ENCODE results near the gene DHX57.
"Not testable (repeated sequence)": the region's sequence is repeated elsewhere in the genome, so short reads cannot be mapped to it uniquely, and the experiment has no call there.

The DHX57 gene

GRCh38 chr2:38866773-38867443 lies 8.8 kb downstream of the DHX57 start:
- DNase-seq: no peak

DNA sequence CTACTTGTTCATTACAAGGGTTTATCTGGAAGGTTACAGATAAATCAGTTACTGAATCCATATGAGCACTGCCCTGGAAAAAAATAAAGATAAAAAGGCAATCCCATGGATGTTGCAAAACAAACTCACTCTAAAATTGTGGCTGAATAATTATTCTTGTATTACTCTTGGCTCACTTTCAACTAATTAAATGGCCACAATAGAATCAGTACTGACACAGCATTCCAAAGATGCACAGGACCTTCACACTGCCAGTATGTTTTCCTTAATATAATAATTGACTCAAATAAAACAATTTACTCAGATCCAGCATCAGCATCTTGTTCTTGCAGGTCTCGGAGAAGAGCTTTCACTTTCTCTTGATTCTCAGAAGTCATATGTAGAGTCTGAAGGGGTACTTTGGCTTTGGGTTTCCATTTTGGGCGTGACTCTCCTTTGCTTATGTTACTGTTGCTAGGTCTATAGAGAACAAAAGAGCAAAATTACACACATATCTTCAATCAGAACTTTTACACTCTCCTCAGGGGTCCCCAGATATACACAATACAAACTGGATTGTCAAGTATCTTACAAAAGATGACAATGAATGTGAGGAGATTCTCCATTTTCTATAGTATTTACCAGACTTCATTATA lies 12.6 kb downstream of the DHX57 start:
- no peak for DNase-seq

DNA sequence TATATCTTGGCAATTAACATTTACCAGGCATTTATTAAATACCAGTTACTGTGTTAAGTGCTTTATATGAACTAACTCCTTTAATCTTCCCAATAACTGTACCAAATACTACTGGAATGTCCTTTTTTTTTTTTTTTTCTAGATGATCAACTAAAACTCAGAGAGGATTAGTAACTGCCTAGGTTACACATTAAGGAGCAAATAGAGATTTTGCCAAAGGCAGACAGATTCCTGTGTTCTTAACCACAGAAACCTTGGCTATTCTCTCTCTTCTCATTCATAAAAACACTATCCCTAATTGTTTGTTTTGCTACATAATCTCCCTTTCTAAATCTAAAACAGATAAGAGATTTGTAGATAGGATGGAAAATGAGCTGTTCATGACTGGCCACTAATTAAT lies 13.3 kb downstream of the DHX57 start:
- no peak for DNase-seq

DNA sequence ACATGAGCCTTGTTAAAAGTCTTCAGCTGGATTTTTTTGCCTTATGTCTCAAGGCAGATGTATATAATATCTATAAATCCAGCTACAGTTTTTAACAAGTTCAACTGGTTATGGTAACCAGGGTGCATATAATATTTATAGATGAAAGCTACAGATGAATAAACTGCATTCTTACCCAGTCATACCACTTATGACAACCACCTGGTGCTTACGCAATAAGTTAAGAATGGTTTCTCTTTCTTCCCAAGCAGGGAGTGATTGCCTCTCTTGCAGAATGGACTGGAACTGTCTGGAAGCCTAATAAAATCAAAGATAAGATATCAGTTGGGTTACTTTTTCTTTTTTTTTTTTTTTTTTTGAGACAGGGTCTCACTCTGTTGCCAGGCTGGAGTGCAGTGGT lies 19.6 kb downstream of the DHX57 start:
- no peak for DNase-seq

DNA sequence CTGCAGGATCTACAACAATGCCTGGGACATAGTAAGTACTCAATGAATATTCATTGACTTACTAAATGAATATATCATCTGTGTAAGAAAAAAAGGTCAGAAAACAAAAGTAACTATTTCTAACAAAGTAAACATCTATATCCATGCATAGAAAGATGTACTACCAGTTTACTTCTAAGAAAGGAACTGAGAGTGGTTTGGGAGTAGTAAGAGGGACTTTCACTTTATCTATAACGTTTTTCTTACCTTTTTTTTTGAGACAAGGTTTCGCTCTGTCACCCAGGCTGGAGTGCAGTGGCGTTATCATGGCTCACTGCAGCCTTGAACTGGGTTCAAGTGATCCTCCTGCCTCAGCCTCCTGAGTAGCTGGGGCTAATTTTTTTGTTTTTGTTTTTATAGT lies 25.7 kb downstream of the DHX57 start:
- DNase-seq: no peak

GRCh38 chr2:38836791-38837190 lies 38.9 kb downstream of the DHX57 start:
- DNase-seq: no peak

GRCh38 chr2:38835990-38836389 lies 39.7 kb downstream of the DHX57 start:
- no peak for DNase-seq

DNA sequence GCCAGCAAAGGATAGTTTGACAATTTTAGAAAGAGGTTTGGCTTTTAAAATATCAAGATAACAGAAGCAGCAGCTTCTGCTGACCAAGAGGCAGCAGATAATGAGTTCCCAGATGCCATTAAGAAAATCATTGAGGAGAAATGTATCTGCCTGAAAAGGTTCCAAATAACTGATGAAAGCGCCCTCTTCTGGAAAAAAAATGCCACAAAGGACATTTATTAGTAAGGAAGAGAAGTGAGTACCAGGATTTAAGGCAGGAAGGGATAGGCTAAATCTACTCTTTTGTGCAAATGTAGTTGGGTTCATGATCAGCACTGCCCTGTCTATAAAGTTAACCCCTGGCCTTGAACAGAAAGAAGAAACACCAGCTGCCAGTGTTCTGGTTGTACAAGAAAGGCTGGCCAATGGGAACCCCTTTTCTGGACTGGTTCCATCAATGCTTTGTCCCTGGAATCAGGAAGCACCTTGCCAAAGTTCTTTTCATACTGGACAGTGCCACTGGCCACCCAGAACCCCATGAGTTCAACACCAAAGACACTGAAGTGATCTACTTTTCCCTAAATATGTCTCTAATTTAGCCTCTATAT lies 40.6 kb downstream of the DHX57 start:
- DNase-seq: no peak

GRCh38 chr2:38830526-38831159 lies 45.1 kb downstream of the DHX57 start:
- no peak for DNase-seq

DNA sequence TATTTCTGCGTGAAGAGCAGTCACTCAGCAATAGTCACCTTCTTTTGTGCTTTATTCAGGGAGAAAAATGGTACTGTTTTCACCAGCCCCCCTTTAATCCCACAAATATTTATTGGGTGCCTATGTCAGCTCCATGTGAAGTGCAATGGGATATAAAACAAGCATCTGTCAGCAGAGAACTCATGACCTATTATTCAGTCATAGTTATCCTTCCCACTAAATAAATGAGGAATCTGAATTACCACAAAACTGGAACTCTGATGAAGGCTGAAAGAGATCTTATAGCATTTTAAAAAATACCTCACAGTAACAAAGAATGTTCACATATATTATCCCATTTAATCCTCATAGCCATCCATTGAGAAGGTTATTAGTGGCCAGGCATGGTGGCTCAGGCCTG lies 45.8 kb downstream of the DHX57 start:
- no peak for DNase-seq

GRCh38 chr2:38828460-38828859 lies 47.3 kb downstream of the DHX57 start:
- no peak for DNase-seq

- DNase-seq: not testable (repeated sequence)
Measured at GRCh38 chr2:38827539-38828145, 48.1 kb downstream of the DHX57 start.

- no peak for DNase-seq
Measured at GRCh38 chr2:38825956-38826355, 49.8 kb downstream of the DHX57 start.

- no peak for DNase-seq
Measured at GRCh38 chr2:38824906-38825305, 50.8 kb downstream of the DHX57 start.

DNA sequence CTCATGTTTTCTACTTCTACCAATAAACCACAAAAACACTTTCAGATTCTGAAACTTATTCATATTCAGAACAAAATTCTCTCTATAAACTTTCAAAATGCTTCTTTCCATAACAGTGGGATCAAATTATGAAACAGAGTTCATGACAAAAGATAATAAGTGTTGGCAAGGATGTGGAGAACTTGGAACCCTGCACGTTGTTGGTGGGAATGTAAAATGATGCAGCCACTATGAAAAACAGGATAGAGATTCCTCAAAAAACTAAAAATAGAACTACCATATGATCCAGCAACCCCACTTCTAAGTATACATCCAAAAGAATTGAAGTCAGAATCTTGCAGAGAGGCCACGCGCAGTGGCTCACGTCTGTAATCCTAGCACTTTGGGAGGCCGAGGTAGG lies 52.3 kb downstream of the DHX57 start:
- DNase-seq: no peak

DNA sequence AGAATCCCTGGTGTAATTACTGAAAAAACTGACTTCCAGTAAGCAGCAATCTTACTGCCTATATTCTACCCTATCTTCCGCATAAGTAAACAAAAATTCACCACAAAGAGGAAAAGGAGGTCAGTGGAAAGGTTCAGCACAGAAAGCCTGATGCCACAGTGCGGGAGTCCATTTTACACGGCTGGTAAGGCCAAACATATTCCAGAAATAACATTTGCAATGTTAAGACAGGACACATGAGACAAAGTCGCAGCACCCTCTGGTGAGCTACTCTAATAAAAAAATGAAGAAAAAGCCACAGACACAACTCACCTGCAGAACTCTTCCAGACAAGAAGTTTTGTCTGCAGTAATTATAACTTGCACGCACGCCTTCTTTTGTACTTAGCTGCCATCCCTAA lies 57.2 kb downstream of the DHX57 start:
- DNase-seq: no peak

DNA sequence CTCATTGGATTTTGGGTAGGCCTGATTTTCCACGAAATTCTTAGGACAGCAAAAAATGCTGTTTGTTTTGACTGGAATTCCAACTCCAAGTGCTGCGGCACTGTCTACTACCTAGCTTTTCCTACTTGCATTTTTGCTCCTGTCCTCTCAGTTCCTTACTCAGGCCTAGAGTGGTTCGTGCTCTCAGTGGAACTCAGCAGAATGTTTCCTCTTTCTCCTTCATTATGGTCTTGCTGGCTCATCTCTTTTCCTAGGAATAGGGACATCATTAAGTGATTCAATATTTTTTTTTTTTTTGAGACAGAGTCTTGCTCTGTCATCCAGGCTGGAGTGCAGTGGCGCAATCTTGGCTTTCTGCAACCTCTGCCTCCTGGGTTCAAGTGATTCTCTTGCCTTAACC lies 59.8 kb downstream of the DHX57 start:
- DNase-seq: no peak

DNA sequence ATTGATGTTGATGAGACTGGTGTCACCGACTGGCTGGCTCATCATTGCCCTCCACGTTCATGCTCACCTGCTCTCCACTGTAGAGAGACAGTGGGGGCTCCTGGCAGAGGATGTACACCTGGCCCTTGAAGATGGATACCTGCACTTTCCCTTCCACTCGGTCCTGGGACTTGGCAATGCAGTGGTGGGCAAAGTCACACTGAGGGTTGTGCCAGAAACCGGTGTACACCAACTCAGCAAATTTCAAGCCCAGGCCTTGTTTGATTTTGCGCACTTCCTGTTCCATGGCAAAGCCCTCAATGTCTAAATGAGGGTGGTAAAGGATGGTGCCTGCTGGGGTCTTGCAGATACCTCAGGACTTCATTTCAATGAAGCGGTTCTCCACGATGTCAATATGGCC lies 65.2 kb downstream of the DHX57 start:
- DNase-seq: no peak

DNA sequence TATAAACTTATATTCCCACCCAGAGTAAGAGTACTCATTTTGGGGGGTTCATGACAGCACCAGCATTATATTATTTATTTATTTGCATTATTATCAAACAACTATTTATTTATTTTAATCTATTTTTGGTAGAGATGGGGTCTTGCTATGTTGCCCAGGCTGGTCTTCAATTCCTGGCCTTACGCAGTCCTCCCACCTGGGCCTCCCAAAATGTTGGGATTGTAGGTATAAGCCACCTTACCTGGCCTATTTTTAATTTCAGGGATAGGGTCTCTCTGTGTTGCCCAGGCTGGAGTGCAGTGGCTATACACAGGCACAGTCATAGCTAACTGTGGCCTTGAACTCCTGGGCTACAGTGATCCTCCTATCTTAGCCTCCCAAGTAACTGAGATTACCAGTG lies 67.1 kb downstream of the DHX57 start:
- no peak for DNase-seq

GRCh38 chr2:38806733-38807059 lies 69.0 kb downstream of the DHX57 start:
- DNase-seq: no peak

DNA sequence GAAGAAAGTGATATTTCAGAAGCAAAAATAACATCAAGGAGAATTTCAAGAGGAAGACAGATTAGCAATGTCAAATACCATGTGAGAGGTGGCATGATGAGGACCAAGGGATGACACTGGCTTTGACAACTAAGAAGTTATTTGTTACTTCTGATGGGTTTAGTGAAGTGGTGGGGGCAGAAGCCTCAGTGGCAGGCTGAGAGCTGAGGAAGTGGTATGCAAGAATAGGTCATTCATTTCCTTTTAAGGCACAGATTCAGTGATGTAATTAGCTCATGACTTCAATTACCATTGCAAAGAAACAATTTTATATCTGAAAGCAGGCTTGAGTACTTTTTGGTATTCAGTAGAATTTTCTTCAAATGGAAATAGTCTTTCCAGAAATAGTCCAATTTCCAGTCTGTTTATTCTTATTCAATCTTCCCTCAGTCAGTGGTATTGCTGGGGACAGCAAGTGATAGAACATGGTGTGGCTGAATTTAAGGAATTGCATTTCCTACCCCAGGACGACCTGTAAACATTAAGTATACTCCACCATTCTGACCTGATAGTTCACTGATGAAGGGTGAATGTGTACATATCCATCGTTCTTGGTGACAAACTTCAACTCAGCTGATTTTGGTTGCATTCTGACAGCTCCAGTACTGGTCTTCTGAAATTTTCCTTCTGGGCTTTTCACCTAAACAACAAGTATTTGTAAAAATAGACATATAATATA lies 69.6 kb downstream of the DHX57 start:
- no peak for DNase-seq

DNA sequence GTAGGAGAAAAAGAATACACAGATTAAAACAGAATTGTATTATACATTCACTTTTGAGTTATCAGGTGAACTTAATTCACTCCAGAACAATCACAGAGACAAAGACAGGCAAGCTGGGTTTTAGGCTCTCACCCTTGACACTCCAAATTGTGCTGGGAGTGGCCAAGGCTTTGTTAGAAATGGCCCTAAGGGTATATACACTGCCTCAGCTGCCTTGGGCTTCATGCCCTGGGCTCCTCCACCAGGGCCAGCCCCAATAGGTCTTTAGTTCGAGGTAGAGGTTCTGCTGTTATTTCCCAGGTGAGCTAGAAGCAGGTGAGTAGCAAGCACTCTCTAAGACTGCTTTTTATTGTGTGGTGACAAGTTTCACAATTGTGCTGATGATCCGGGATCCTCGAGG lies 77.8 kb downstream of the DHX57 start:
- no peak for DNase-seq

- DNase-seq: no peak
Measured at GRCh38 chr2:38797250-38797676, 78.5 kb downstream of the DHX57 start.

All from T-helper 9 cell (primary cell).